Activated naive CD4-positive, alpha-beta T cell treated with anti-CD3 and anti-CD28 coated beads, Interleukin-2, amount 50 U/mL, for 72 hours (primary cell): Measurements from ENCODE around the gene CLIC5. TPM values are rescaled to one million over a fixed set of nuclear protein-coding genes. Genes with fewer than 3 reads are reported as not detected.

ENCODE experiments used
- ATAC-seq, 2 donors: fragments of 150-1000 bp; cut with Tn5 transposase; 2 replicates each; pipeline ENCODE4 v1.10.0; 2021; ENCODE audit warnings: mild to moderate bottlenecking in 2 of 2, moderate library complexity in 2 of 2
- DNase-seq, 2 donors: peaks; one replicate each; pipeline ENCODE4 v3.0.0; 2021 to 2022; ENCODE audit warnings: low spot score in 2 of 2
- H3K27ac Mint-ChIP-seq, 2 donors: one replicate each; pipeline ENCODE4 v1.8.0; 2022; ENCODE audit warnings: mild to moderate bottlenecking in 2 of 2, mixed read lengths in 2 of 2
- H3K36me3 Mint-ChIP-seq, 2 donors: one replicate each; pipeline ENCODE4 v1.8.0; 2022; ENCODE audit warnings: mixed read lengths in 2 of 2
- H3K9me3 Mint-ChIP-seq, 2 donors: one replicate each; pipeline ENCODE4 v1.8.0; 2022; ENCODE audit warnings: mixed read lengths in 2 of 2
- total RNA-seq, 2 donors: library from RNA; stranded (reverse); gene quantifications; one replicate each; pipeline ENCODE4 v1.2.3, GENCODE V29; 2022

The CLIC5 gene
- total RNA-seq, 2 donors from 2014 or later, result 1.8 to 8.4 TPM

- peaks cover 0 to 5% of the 10 kb centered on the region in 2 donors for H3K36me3 Mint-ChIP-seq
- H3K9me3 Mint-ChIP-seq, result peaks cover 6 to 13% of the 10 kb centered on the region in 2 donors
- DNase-seq (no peak), ATAC-seq (no peak)
- H3K27ac Mint-ChIP-seq, result no peak overlapping the region
These were observed 51.4 kb downstream of the CLIC5 start for GRCh38 chr6:45964300-45964699.

GRCh38 chr6:45963896-45964295 is 51.8 kb downstream of the CLIC5 start:
- ATAC-seq (no peak), DNase-seq (no peak)
- Mint-ChIP-seq H3K9me3 (peaks cover 6 to 13% of the 10 kb centered on the region in 2 donors), H3K27ac (no peak overlapping the region), H3K36me3 (peaks cover 0 to 5% of the 10 kb centered on the region in 2 donors)

- Mint-ChIP-seq H3K27ac (no peak overlapping the region), H3K9me3 (peaks cover 6 to 13% of the 10 kb centered on the region in 2 donors), H3K36me3 (no peaks in the 10 kb centered on the region)
- DNase-seq (no peak), ATAC-seq (no peak)
These were observed 54.5 kb downstream of the CLIC5 start for GRCh38 chr6:45961125-45961524.

GRCh38 chr6:45959534-45960145 is 56.0 kb downstream of the CLIC5 start:
- ATAC-seq, result no peak

GRCh38 chr6:45956663-45957062 is 59.0 kb downstream of the CLIC5 start:
- ATAC-seq, result no peak
- H3K36me3 Mint-ChIP-seq, result peaks cover 0 to 10% of the 10 kb centered on the region in 2 donors
- DNase-seq, result no peak
- no peaks in the 10 kb centered on the region for H3K9me3 Mint-ChIP-seq
- no peak overlapping the region for H3K27ac Mint-ChIP-seq

More at GRCh38 chr6:45959534-45960145, 56.0 kb downstream of the CLIC5 start:
- Mint-ChIP-seq H3K27ac (no peak overlapping the region), H3K36me3 (no peaks in the 10 kb centered on the region), H3K9me3 (peaks cover 0 to 13% of the 10 kb centered on the region in 2 donors)
- no peak for DNase-seq

GRCh38 chr6:45956176-45956575 is 59.5 kb downstream of the CLIC5 start:
- ATAC-seq, result no peak
- H3K36me3 Mint-ChIP-seq, result peaks cover 0 to 10% of the 10 kb centered on the region in 2 donors
- DNase-seq, result no peak
- H3K27ac Mint-ChIP-seq, result no peak overlapping the region
- no peaks in the 10 kb centered on the region for H3K9me3 Mint-ChIP-seq

- ATAC-seq (no peak), DNase-seq (no peak)
- H3K9me3 Mint-ChIP-seq, result no peaks in the 10 kb centered on the region
- no peak overlapping the region for H3K27ac Mint-ChIP-seq
- peaks cover 0 to 10% of the 10 kb centered on the region in 2 donors for H3K36me3 Mint-ChIP-seq
These were observed 60.1 kb downstream of the CLIC5 start for GRCh38 chr6:45955597-45955996.

- Mint-ChIP-seq H3K9me3 (no peaks in the 10 kb centered on the region), H3K27ac (no peak overlapping the region), H3K36me3 (peaks cover 0 to 10% of the 10 kb centered on the region in 2 donors)
- no peak for ATAC-seq
- DNase-seq, result no peak
These were observed 63.1 kb downstream of the CLIC5 start for GRCh38 chr6:45952546-45952945.

- Mint-ChIP-seq H3K27ac (no peak overlapping the region), H3K36me3 (peaks cover 0 to 10% of the 10 kb centered on the region in 2 donors), H3K9me3 (no peaks in the 10 kb centered on the region)
- ATAC-seq, result no peak
- DNase-seq, result no peak
These were observed 63.5 kb downstream of the CLIC5 start for GRCh38 chr6:45952168-45952529.

GRCh38 chr6:45951321-45952167 is 64.1 kb downstream of the CLIC5 start:
- Mint-ChIP-seq H3K9me3 (no peaks in the 10 kb centered on the region), H3K36me3 (peaks cover 0 to 10% of the 10 kb centered on the region in 2 donors), H3K27ac (no peak overlapping the region)
- DNase-seq (no peak), ATAC-seq (no peak)

- H3K36me3 Mint-ChIP-seq, result peaks cover 0 to 10% of the 10 kb centered on the region in 2 donors
These were observed 66.4 kb downstream of the CLIC5 start for GRCh38 chr6:45949256-45949655.

GRCh38 chr6:45947807-45948206 is 67.9 kb downstream of the CLIC5 start:
- no peak for ATAC-seq
- Mint-ChIP-seq H3K27ac (no peak overlapping the region), H3K36me3 (peaks cover 0 to 3% of the 10 kb centered on the region in 2 donors), H3K9me3 (no peaks in the 10 kb centered on the region)
- DNase-seq, result no peak

More at GRCh38 chr6:45949256-45949655, 66.4 kb downstream of the CLIC5 start:
- DNase-seq, result no peak
- Mint-ChIP-seq H3K27ac (no peak overlapping the region), H3K9me3 (no peaks in the 10 kb centered on the region)
- ATAC-seq, result no peak

- Mint-ChIP-seq H3K36me3 (no peaks in the 10 kb centered on the region), H3K27ac (no peak overlapping the region), H3K9me3 (no peaks in the 10 kb centered on the region)
- ATAC-seq (no peak), DNase-seq (no peak)
These were observed 68.8 kb downstream of the CLIC5 start for GRCh38 chr6:45946887-45947286.

GRCh38 chr6:45946352-45946751 is 69.3 kb downstream of the CLIC5 start:
- no peak for DNase-seq
- H3K27ac Mint-ChIP-seq, result no peak overlapping the region
- H3K9me3 Mint-ChIP-seq, result no peaks in the 10 kb centered on the region

GRCh38 chr6:45942953-45943352 is 72.7 kb downstream of the CLIC5 start:
- ATAC-seq (no peak), DNase-seq (no peak)
- Mint-ChIP-seq H3K27ac (no peak overlapping the region), H3K9me3 (no peaks in the 10 kb centered on the region), H3K36me3 (no peaks in the 10 kb centered on the region)

More at GRCh38 chr6:45946352-45946751, 69.3 kb downstream of the CLIC5 start:
- no peaks in the 10 kb centered on the region for H3K36me3 Mint-ChIP-seq
- peak in 1 of 2 donors; percentile 40 for ATAC-seq

GRCh38 chr6:45933855-45934254 is 81.8 kb downstream of the CLIC5 start:
- Mint-ChIP-seq H3K36me3 (no peaks in the 10 kb centered on the region), H3K27ac (peak overlapping the region in 1 of 2 donors; percentile 65), H3K9me3 (no peaks in the 10 kb centered on the region)
- ATAC-seq (no peak), DNase-seq (no peak)

- Mint-ChIP-seq H3K9me3 (no peaks in the 10 kb centered on the region), H3K27ac (no peak overlapping the region), H3K36me3 (no peaks in the 10 kb centered on the region)
- ATAC-seq (no peak), DNase-seq (no peak)
These were observed 84.4 kb downstream of the CLIC5 start for GRCh38 chr6:45931232-45931631.
